ENCODE data around the gene EPB41L4A. TPM values are rescaled to one million over a fixed set of nuclear protein-coding genes. Genes with fewer than 3 reads are reported as not detected.
"Not testable (repeated sequence)": the region's sequence is repeated elsewhere in the genome, so short reads cannot be mapped to it uniquely, and the experiment has no call there.

Gene EPB41L4A
- total RNA-seq, 1 experiment from 2014 or later: 5.2 TPM

DNA sequence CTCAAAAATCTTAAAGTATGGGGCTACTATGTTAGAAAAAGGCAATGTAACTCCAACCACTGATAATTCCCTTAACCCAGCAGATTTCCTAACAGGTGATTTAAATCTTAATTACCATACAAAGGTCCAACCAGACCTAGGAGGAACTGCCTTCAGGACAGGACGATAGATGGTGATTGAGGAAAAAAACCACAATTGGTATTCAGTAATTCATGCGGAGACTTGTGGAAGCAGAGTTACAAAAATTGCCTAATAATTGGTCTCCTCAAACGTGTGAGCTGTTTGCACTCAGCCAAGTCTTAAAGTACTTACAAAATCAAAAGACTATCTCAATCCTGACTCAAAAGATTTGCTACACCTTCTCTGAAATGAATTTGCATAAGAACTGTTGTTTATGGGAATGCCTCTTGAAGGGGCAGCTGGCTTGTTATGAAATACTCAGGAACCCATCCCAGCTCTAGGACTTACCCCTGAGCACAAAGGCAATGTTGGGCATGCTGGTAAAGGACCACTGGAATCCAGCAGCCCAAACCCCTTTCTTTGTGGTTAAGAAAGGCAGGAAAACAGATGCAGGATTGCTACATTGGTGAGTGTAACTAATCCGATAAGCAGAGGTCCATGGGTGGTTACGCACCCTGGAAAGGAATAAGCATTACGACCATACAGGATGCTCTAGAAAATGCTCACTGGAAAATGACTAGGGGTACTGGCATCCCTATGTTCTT, 26.7 kb upstream of the EPB41L4A start (continued):
- no peak for TF ChIP-seq ARID4B (CRISPR knock-in tag; IDR thresholded peaks at IDR 0.05; ENCODE audit: borderline replicate concordance)
- TF ChIP-seq CREB1 (CRISPR knock-in tag; IDR thresholded peaks at IDR 0.05): no peak
- TF ChIP-seq JUN (CRISPR knock-in tag; IDR thresholded peaks at IDR 0.05): no peak
- no peak for TF ChIP-seq AR (CRISPR knock-in tag; IDR thresholded peaks at IDR 0.05)

DNA sequence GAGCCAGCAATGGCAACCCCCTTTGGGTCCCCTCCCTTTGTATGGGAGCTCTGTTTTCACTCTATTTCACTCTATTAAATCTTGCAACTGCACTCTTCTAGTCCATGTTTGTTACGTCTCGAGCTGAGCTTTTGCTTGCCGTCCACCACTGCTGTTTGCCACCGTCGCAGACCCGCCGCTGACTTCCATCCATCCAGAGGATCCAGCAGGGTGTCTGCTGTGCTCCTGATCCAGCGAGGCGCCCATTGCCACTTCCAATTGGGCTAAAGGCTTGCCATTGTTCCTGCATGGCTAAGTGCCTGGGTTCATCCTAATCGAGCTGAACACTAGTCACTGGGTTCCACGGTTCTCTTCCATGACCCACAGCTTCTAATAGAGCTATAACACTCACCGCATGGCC, 24.9 kb upstream of the EPB41L4A start:
- DNase-seq (ENCODE audit: low spot score); H3K27me3 Mint-ChIP-seq (ENCODE audit: low read depth); POLR2A ChIA-PET; ATAC-seq; H3K36me3 Mint-ChIP-seq; H3K4me3 Mint-ChIP-seq; H3K27ac Mint-ChIP-seq: not testable (repeated sequence)
- H3K4me1 Mint-ChIP-seq: peaks cover 21% of the 10 kb centered on the region
- CTCF ChIA-PET: interaction anchor here (1.2 kb wide), 1 partner anchor 23 kb away, joined by 3 read pairs; no protein-coding TSS in a partner anchor
- peaks cover 26% of the 10 kb centered on the region for H3K9me3 Mint-ChIP-seq

DNA sequence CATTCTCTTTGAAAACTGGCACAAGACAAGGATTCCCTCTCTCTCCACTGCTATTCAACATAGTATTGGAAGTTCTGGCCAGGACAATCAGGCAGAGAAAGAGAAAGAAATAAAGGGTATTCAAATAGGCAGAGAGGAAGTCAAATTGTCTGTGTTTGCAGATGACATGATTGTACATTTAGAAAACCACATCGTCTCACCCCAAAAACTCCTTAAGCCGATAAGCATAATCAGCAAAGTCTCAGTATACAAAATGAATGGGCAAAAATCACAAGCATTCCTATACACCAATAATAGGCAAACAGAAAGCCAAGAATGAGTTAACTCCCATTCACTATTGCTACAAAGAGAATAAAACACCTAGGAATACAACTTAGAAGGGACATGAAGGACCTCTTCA, 21.0 kb upstream of the EPB41L4A start:
- DNase-seq (ENCODE audit: low spot score) (no peak), ATAC-seq (no peak)
- H3K27ac Mint-ChIP-seq: no peak overlapping the region
- peaks cover 34% of the 10 kb centered on the region for H3K9me3 Mint-ChIP-seq
- H3K36me3 Mint-ChIP-seq: peaks cover 7% of the 10 kb centered on the region; the same call in 1 of the 2 replicates
- H3K4me3 Mint-ChIP-seq: no peak overlapping the region
- peaks cover 2% of the 10 kb centered on the region; the same call in 1 of the 2 replicates for H3K27me3 Mint-ChIP-seq (ENCODE audit: low read depth)
- ChIA-PET POLR2A (no interaction called here), CTCF (no interaction called here)
- peaks cover 18% of the 10 kb centered on the region for H3K4me1 Mint-ChIP-seq
- TF ChIP-seq CREM (CRISPR knock-in tag; IDR thresholded peaks at IDR 0.05): no peak
- no peak for TF ChIP-seq NFATC4 (CRISPR knock-in tag; IDR thresholded peaks at IDR 0.05)
- no peak for TF ChIP-seq FOXJ3 (CRISPR knock-in tag; IDR thresholded peaks at IDR 0.05; ENCODE audit: borderline replicate concordance)
- TF ChIP-seq AR (CRISPR knock-in tag; IDR thresholded peaks at IDR 0.05): no peak
- TF ChIP-seq MAX (CRISPR knock-in tag; IDR thresholded peaks at IDR 0.05): no peak
- TF ChIP-seq ATF1 (CRISPR knock-in tag; IDR thresholded peaks at IDR 0.05): no peak
- no peak for TF ChIP-seq RORB (CRISPR knock-in tag; IDR thresholded peaks at IDR 0.05)
- no peak for TF ChIP-seq ZNF121 (CRISPR knock-in tag; IDR thresholded peaks at IDR 0.05)
- no peak for TF ChIP-seq ZNF263 (CRISPR knock-in tag; IDR thresholded peaks at IDR 0.05; ENCODE audit: low read depth)
- TF ChIP-seq, protein P1, sequence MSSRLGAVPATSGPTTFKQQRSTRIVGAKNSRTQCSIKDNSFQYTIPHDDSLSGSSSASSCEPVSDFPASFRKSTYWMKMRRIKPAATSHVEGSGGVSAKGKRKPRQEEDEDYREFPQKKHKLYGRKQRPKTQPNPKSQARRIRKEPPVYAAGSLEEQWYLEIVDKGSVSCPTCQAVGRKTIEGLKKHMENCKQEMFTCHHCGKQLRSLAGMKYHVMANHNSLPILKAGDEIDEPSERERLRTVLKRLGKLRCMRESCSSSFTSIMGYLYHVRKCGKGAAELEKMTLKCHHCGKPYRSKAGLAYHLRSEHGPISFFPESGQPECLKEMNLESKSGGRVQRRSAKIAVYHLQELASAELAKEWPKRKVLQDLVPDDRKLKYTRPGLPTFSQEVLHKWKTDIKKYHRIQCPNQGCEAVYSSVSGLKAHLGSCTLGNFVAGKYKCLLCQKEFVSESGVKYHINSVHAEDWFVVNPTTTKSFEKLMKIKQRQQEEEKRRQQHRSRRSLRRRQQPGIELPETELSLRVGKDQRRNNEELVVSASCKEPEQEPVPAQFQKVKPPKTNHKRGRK (CRISPR knock-in tag; IDR thresholded peaks at IDR 0.05; ENCODE audit: borderline replicate concordance): no peak
- TF ChIP-seq TEAD4 (CRISPR knock-in tag; IDR thresholded peaks at IDR 0.05): no peak
- no peak for TF ChIP-seq SMAD3 (CRISPR knock-in tag; IDR thresholded peaks at IDR 0.05; ENCODE audit: borderline replicate concordance)
- no peak for TF ChIP-seq RELA (CRISPR knock-in tag; IDR thresholded peaks at IDR 0.05; ENCODE audit: borderline replicate concordance)
